Myocyte (in vitro differentiated cells): Measurements from ENCODE around the gene COX10. TPM values are rescaled to one million over a fixed set of nuclear protein-coding genes. Genes with fewer than 3 reads are reported as not detected.
"Not testable (repeated sequence)": the region's sequence is repeated elsewhere in the genome, so short reads cannot be mapped to it uniquely, and the experiment has no call there.

Experiments used
- DNase-seq: peaks from one replicate; pipeline ENCODE4 v3.0.0-alpha.2; 2012; ENCODE audit warnings: low read depth
- total RNA-seq: library from RNA; depleted of rRNA; stranded (reverse); fragments of >200 nt; gene quantifications from 2 replicates; pipeline ENCODE4 v1.2.3, GENCODE V29; 2014

The COX10 gene
- total RNA-seq, 1 donor from 2014 or later = 31.1 TPM

- DNase-seq = no peak
Measured at GRCh38 chr17:14204084-14204483, 134.8 kb downstream of the COX10 start.

- no peak for DNase-seq
Measured at GRCh38 chr17:14204546-14204945, 135.2 kb downstream of the COX10 start.

- DNase-seq = no peak
Measured at GRCh38 chr17:14205380-14205779, 136.1 kb downstream of the COX10 start.

- peak; percentile 67 for DNase-seq
Measured at GRCh38 chr17:14205992-14206461, 136.7 kb downstream of the COX10 start.

- DNase-seq = no peak
Measured at GRCh38 chr17:14206891-14207290, 137.6 kb downstream of the COX10 start.

GRCh38 chr17:14207791-14208190 lies 138.5 kb downstream of the COX10 start:
- DNase-seq = no peak

GRCh38 chr17:14209215-14209614 lies 139.9 kb downstream of the COX10 start:
- DNase-seq = peak; percentile 56

GRCh38 chr17:14211246-14211645 lies 141.9 kb downstream of the COX10 start:
- no peak for DNase-seq

GRCh38 chr17:14211801-14212200 lies 142.5 kb downstream of the COX10 start:
- DNase-seq = no peak

GRCh38 chr17:14212401-14212800 lies 143.1 kb downstream of the COX10 start:
- DNase-seq = no peak

GRCh38 chr17:14214271-14214670 lies 145.0 kb downstream of the COX10 start:
- no peak for DNase-seq

GRCh38 chr17:14222611-14223010 lies 153.3 kb downstream of the COX10 start:
- DNase-seq = no peak

GRCh38 chr17:14225254-14225980 lies 156.1 kb downstream of the COX10 start:
- no peak for DNase-seq

GRCh38 chr17:14227052-14227451 lies 157.7 kb downstream of the COX10 start:
- no peak for DNase-seq

- DNase-seq = no peak
Measured at GRCh38 chr17:14228903-14229302, 159.6 kb downstream of the COX10 start.

- not testable (repeated sequence) for DNase-seq
Measured at GRCh38 chr17:14231187-14231586, 161.9 kb downstream of the COX10 start.

GRCh38 chr17:14235047-14235446 lies 165.7 kb downstream of the COX10 start:
- DNase-seq = not testable (repeated sequence)

- not testable (repeated sequence) for DNase-seq
Measured at GRCh38 chr17:14236032-14236431, 166.7 kb downstream of the COX10 start.

- not testable (repeated sequence) for DNase-seq
Measured at GRCh38 chr17:14236762-14237161, 167.5 kb downstream of the COX10 start, which contains the start of gene CDRT15. CDRT15 (minus strand) TSS chr17:14236862; CDS start chr17:14236833, 29 bp downstream.

- DNase-seq = not testable (repeated sequence)
Measured at GRCh38 chr17:14239271-14239670, 170.0 kb downstream of the COX10 start.

GRCh38 chr17:14245002-14245401 lies 175.7 kb downstream of the COX10 start:
- no peak for DNase-seq

- DNase-seq = no peak
Measured at GRCh38 chr17:14245629-14246028, 176.3 kb downstream of the COX10 start.
